ENCODE measurements around the gene MBD3.
"Not testable (repeated sequence)": the region's sequence is repeated elsewhere in the genome, so short reads cannot be mapped to it uniquely, and the experiment has no call there.

MBD3 gene

DNA sequence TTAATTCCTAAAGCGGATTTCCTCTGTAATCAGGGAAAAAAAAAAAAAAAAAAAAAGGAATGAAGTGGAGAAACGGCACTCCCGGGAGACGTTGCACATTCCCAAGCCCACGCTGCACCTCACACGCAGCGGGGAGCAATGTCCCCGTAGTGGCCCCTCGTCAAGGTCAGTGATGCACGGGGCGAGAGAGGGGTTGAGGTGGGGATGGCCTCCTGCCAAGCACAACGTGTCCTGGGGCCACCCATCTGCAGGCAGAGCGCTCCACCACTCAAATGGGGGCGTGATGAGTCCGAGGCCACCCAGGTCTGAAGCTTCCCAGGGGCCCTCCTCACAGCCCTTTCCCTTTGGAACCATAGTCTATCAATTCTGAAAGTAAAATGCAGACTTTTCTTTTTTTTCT is 53.7 kb downstream of the MBD3 start:
- TF ChIP-seq, protein P1, sequence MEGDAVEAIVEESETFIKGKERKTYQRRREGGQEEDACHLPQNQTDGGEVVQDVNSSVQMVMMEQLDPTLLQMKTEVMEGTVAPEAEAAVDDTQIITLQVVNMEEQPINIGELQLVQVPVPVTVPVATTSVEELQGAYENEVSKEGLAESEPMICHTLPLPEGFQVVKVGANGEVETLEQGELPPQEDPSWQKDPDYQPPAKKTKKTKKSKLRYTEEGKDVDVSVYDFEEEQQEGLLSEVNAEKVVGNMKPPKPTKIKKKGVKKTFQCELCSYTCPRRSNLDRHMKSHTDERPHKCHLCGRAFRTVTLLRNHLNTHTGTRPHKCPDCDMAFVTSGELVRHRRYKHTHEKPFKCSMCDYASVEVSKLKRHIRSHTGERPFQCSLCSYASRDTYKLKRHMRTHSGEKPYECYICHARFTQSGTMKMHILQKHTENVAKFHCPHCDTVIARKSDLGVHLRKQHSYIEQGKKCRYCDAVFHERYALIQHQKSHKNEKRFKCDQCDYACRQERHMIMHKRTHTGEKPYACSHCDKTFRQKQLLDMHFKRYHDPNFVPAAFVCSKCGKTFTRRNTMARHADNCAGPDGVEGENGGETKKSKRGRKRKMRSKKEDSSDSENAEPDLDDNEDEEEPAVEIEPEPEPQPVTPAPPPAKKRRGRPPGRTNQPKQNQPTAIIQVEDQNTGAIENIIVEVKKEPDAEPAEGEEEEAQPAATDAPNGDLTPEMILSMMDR (IDR thresholded peaks at IDR 0.05): no peak
- no peak overlapping the region for H3K4me3 ChIP-seq
- DNase-seq: no peak
- intact Hi-C loops (cut with DNase I; ENCODE audit: low total_unique reads): no loop called here
- H3K4me1 ChIP-seq: peaks cover 0 to 21% (median 5%) of the 10 kb centered on the region in 4 donors
- H3K27me3 ChIP-seq: peaks cover 0 to 45% of the 10 kb centered on the region in 2 donors
- H3K9me3 ChIP-seq: no peaks in the 10 kb centered on the region
- no peak overlapping the region for H3K27ac ChIP-seq
- no peaks in the 10 kb centered on the region for H3K36me3 ChIP-seq

DNA sequence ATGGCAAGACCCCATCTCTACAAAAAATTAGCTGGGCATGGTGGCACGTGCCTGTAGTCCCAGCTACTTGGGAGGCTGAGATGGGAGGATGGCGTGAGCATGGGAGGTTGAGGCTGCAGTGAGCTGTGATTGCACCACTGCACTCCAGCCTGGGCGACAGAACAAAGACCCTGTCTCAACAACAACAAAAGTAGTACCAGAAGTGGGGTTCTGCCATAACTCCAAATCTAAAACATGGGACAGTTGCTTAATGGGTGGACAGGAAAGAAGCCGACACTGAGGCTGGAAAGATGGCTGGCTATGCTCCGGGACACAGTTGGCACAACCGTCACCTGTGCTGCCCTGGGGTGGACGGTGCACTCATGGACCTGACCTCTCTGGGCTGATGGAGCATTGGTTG is 57.0 kb downstream of the MBD3 start:
- H3K36me3 ChIP-seq; intact Hi-C loops (cut with DNase I; ENCODE audit: low total_unique reads); H3K27ac ChIP-seq; H3K4me3 ChIP-seq; DNase-seq; H3K9me3 ChIP-seq: not testable (repeated sequence)
- Histone ChIP-seq H3K4me1 (peaks cover 0 to 20% (median 4%) of the 10 kb centered on the region in 4 donors), H3K27me3 (peaks cover 0 to 64% of the 10 kb centered on the region in 2 donors)

DNA sequence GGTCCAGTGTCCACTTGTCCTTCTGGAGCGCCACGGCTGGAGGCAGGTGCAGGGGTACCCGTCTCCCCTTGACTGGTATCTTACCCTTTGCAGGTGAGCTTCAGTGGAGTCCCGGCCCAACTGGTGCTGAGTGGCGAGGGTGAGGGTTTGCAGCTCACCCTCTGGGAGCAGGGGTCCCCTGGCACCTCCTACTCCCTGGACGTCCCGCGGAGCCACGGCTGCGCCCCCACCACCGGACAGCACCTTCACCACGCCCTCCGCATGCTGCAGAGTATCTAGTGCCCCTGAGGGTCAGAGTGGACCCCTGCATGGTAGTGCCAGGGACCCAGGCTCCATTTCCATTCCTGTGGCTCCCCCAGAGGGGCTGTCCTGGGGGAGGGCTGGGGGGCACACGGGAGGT is 57.7 kb downstream of the MBD3 start:
- Histone ChIP-seq H3K9me3 (no peaks in the 10 kb centered on the region), H3K36me3 (no peaks in the 10 kb centered on the region), H3K27me3 (peaks cover 0 to 68% of the 10 kb centered on the region in 2 donors), H3K27ac (no peak overlapping the region), H3K4me3 (no peak overlapping the region), H3K4me1 (peaks cover 0 to 13% (median 3%) of the 10 kb centered on the region in 4 donors)
- no peak for DNase-seq
- intact Hi-C loops (cut with DNase I; ENCODE audit: low total_unique reads): no loop called here
- TF ChIP-seq, protein P1 (IDR thresholded peaks at IDR 0.05): no peak

DNA sequence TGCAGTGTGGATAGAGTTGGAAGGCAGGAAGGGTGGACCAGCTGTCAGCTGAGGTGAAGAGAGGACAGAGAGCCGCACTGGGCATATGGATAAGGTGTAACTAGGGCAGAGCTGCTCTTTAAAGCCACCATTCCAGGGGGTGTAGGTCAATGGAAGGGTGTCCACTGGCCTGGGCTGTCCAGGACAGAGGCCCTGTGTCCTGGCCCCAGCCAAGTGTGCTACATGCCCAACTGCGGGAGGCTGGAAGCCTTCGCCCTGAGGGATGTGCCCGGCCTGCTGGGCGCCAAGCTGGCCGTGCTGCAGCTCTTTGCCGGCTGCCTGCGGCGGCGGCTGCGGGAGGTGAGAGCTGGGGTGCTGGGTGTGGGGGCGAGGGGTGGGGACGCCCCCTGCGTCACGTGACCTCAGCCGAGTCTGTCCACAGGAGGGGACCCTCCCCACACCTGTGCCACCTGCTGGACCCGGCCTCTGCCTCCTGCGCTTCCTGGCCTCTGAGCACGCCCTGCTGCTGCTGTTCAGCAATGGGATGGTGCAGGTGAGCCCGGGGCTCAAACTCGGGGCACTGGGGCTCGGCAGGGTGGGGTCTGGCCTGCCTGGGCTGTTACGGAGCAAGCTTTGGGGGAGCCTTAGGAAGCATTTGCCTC is 59.0 kb downstream of the MBD3 start:
- TF ChIP-seq, protein P1 (IDR thresholded peaks at IDR 0.05): no peak
- no peak overlapping the region for H3K4me3 ChIP-seq
- intact Hi-C loops (cut with DNase I; ENCODE audit: low total_unique reads): no loop called here
- no peak for DNase-seq
- no peak overlapping the region for H3K27ac ChIP-seq
- H3K9me3 ChIP-seq: no peaks in the 10 kb centered on the region
- peaks cover 0 to 82% of the 10 kb centered on the region in 2 donors for H3K27me3 ChIP-seq
- no peaks in the 10 kb centered on the region for H3K36me3 ChIP-seq
- peaks cover 0 to 1% (median under 1%) of the 10 kb centered on the region in 4 donors for H3K4me1 ChIP-seq

DNA sequence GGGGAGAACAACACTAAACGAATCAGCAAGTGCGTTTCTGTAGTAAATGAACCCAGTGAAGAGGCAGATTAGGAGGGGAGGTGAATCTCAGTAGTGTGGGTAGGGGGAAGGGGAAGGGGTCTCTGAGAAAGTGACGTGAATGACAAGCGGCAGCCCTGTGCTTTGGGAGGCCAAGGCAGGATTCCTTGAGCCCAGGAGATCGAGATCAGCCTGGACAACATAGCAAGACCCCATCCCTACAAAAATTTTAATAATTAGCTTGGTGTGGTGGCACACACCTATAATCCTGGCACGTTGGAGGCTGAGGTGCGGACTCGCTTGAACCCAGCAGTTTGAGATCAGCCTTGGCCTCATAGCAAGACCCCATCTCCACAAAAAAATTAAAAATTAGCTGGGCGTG is 60.7 kb downstream of the MBD3 start:
- Histone ChIP-seq H3K36me3 (no peaks in the 10 kb centered on the region), H3K4me3 (no peak overlapping the region), H3K4me1 (no peaks in the 10 kb centered on the region), H3K27me3 (peaks cover 0 to 80% of the 10 kb centered on the region in 2 donors), H3K9me3 (no peaks in the 10 kb centered on the region), H3K27ac (no peak overlapping the region)
- DNase-seq: no peak
- TF ChIP-seq, protein P1 (IDR thresholded peaks at IDR 0.05): no peak
- intact Hi-C loops (cut with DNase I; ENCODE audit: low total_unique reads): no loop called here

DNA sequence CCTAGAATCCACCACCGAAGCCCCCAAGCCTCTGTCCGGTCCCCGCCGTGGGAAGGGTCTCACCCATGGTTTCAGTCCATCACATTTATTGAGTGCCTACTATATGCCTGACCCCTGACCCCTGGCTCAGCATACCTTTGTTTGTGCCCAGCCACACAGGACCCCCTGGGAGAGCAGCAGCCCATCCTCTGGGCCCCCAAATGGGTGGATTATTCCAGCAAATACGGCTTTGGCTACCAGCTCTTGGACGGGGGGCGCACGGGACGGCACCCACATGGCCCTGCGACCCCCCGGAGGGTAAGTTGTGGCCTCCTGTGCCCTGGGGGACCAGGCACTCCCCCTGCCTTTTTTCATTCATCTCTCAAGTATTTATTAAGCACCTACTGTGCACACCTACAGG is 61.1 kb downstream of the MBD3 start:
- Histone ChIP-seq H3K4me3 (no peak overlapping the region), H3K36me3 (no peaks in the 10 kb centered on the region), H3K27ac (no peak overlapping the region), H3K9me3 (no peaks in the 10 kb centered on the region), H3K4me1 (no peaks in the 10 kb centered on the region), H3K27me3 (peaks cover 0 to 83% of the 10 kb centered on the region in 2 donors)
- TF ChIP-seq, protein P1 (IDR thresholded peaks at IDR 0.05): no peak
- DNase-seq: no peak
- intact Hi-C loops (cut with DNase I; ENCODE audit: low total_unique reads): no loop called here

DNA sequence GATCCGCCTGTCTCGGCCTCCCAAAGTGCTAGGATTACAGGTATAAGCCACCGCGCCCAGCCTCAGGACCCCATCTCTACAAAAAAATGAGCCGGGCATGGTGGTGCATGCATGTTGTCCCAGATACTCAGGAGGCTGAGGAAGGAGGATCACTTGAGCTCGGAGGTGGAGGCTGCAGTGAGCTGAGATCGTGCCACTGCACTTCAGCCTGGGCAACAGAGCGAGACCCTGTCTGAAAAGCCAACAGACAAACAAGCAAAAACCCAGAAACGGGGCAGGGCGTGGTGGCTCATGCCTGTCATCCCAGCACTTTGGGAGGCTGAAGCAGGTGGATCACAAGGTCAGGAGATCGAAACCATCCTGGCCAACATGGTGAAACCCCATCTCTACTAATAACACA is 61.8 kb downstream of the MBD3 start:
- H3K27ac ChIP-seq; H3K9me3 ChIP-seq; H3K4me3 ChIP-seq; H3K4me1 ChIP-seq; H3K36me3 ChIP-seq; intact Hi-C loops (cut with DNase I; ENCODE audit: low total_unique reads); DNase-seq: not testable (repeated sequence)
- H3K27me3 ChIP-seq: peaks cover 0 to 89% of the 10 kb centered on the region in 2 donors

Data from tibial artery (tissue), 4 donors.